Mucosa of descending colon (tissue), 3 donors: ENCODE data around the gene PFKFB4. TPM values are rescaled to one million over a fixed set of nuclear protein-coding genes. Genes with fewer than 3 reads are reported as not detected.

ENCODE experiments used
- ATAC-seq: fragments of 200-7000 bp; cut with Tn5 transposase; one replicate; pipeline ENCODE4 v1.9.1; 2020; ENCODE audit warnings: mild to moderate bottlenecking, moderate library complexity
- DNase-seq, 3 donors: peaks; one replicate each; pipeline ENCODE4 v3.0.0-alpha.2; 2020
- H3K36me3 ChIP-seq: fragments of 200-600 bp; one replicate; pipeline ENCODE4 v1.8.0; 2021; ENCODE audit warnings: low read depth, mild to moderate bottlenecking
- H3K4me1 ChIP-seq: fragments of 200-600 bp; one replicate; pipeline ENCODE4 v1.8.0; 2021; ENCODE audit warnings: low read depth, mild to moderate bottlenecking
- H3K4me3 ChIP-seq: fragments of 200-600 bp; one replicate; pipeline ENCODE4 v1.8.0; 2021; ENCODE audit warnings: mild to moderate bottlenecking
- H3K9me3 ChIP-seq: fragments of 200-600 bp; one replicate; pipeline ENCODE4 v1.8.0; 2021; ENCODE audit warnings: mild to moderate bottlenecking
- CTCF ChIP-seq: fragments of 200-600 bp; IDR thresholded peaks from one replicate; pipeline ENCODE4 v1.8.0; 2022; ENCODE audit warnings: antibody characterized with exemption, mild to moderate bottlenecking
- intact Hi-C, 2 donors: fragments of 100-400 bp; cut with DNase I in 1 of 2; cut with micrococcal nuclease in 1 of 2; formaldehyde crosslinking; loops; one replicate each; pipeline versions ENCODE4 v1.11.0 to v1.11.1; 2022; cut with DNase I, micrococcal nuclease
- total RNA-seq, 3 donors: library from RNA; stranded (reverse); fragmentation: NEBNext Ultra II Directional in 2 of 3; extraction: Animal tissue kit (Norgen Biotek cat#: 25700) in 2 of 3; gene quantifications; one replicate each; pipeline versions ENCODE4 v1.2.1 to v1.2.4, GENCODE V29; 2021 to 2023
- donor health status: DM: no; HTN: no; CAD: no; lungs with moderate emphysema.
- donor health status: DM: no; HTN: no; CAD: no.
- donor health status: DM: no; HTN: yes; CAD: no.

Gene PFKFB4
- total RNA-seq, 3 donors from 2014 or later: 4.4 to 14.2 (median 10.8) TPM

- H3K36me3 ChIP-seq: no peaks in the 10 kb centered on the region
- intact Hi-C loops: no loop called here
- TF ChIP-seq CTCF: no peak
Measured at GRCh38 chr3:48566401-48566760, 9.8 kb upstream of the PFKFB4 start.

GRCh38 chr3:48565591-48566400 lies 9.2 kb upstream of the PFKFB4 start:
- no peaks in the 10 kb centered on the region for H3K4me1 ChIP-seq
- no peak for DNase-seq
- H3K9me3 ChIP-seq: no peaks in the 10 kb centered on the region
- intact Hi-C loops: no loop called here
- ATAC-seq: no peak
- TF ChIP-seq CTCF: no peak
- H3K4me3 ChIP-seq: no peak overlapping the region
- no peaks in the 10 kb centered on the region for H3K36me3 ChIP-seq

More at GRCh38 chr3:48566401-48566760, 9.8 kb upstream of the PFKFB4 start:
- Histone ChIP-seq H3K9me3 (no peaks in the 10 kb centered on the region), H3K4me1 (no peaks in the 10 kb centered on the region), H3K4me3 (no peak overlapping the region)
- no peak for DNase-seq
- ATAC-seq: no peak

GRCh38 chr3:48565186-48565585 lies 8.6 kb upstream of the PFKFB4 start:
- Histone ChIP-seq H3K4me1 (no peaks in the 10 kb centered on the region), H3K36me3 (no peaks in the 10 kb centered on the region), H3K9me3 (no peaks in the 10 kb centered on the region), H3K4me3 (no peak overlapping the region)
- intact Hi-C loops: no loop called here
- DNase-seq (no peak), ATAC-seq (no peak)
- no peak for TF ChIP-seq CTCF

GRCh38 chr3:48564667-48565066 lies 8.1 kb upstream of the PFKFB4 start:
- Histone ChIP-seq H3K9me3 (no peaks in the 10 kb centered on the region), H3K4me1 (no peaks in the 10 kb centered on the region), H3K36me3 (no peaks in the 10 kb centered on the region), H3K4me3 (no peak overlapping the region)
- no peak for TF ChIP-seq CTCF
- DNase-seq: no peak
- intact Hi-C loops: no loop called here
- no peak for ATAC-seq

GRCh38 chr3:48564022-48564421 lies 7.4 kb upstream of the PFKFB4 start:
- ATAC-seq (peak; percentile 23), DNase-seq (no peak)
- Histone ChIP-seq H3K36me3 (no peaks in the 10 kb centered on the region), H3K9me3 (no peaks in the 10 kb centered on the region), H3K4me1 (no peaks in the 10 kb centered on the region), H3K4me3 (no peak overlapping the region)
- intact Hi-C loops: no loop called here
- TF ChIP-seq CTCF: no peak
